Hepatocyte (in vitro differentiated cells): ENCODE results near the gene RPL37A. TPM values are rescaled to one million over a fixed set of nuclear protein-coding genes. Genes with fewer than 3 reads are reported as not detected.

ENCODE experiments used
- DNase-seq: peaks from one replicate; pipeline ENCODE4 v3.0.0-alpha.2; 2016; ENCODE audit warnings: low spot score
- H2AFZ ChIP-seq: fragments of 200-600 bp; sonication (generic); 2 replicates; pipeline ENCODE4 v1.6.0; 2016; ENCODE audit warnings: antibody characterized with exemption, mild to moderate bottlenecking
- H3K27ac ChIP-seq: fragments of 200-600 bp; sonication (generic); 2 replicates; pipeline ENCODE4 v1.5.1; 2016; ENCODE audit warnings: mild to moderate bottlenecking
- H3K27me3 ChIP-seq: fragments of 200-600 bp; sonication (generic); 2 replicates; pipeline ENCODE4 v1.6.1; 2016
- H3K36me3 ChIP-seq: fragments of 200-600 bp; sonication (generic); replicated peaks from 2 replicates; pipeline ENCODE4 v1.5.1; 2016; ENCODE audit warnings: low read depth; ENCODE audit not compliant: insufficient read depth
- H3K4me1 ChIP-seq: fragments of 200-600 bp; sonication (generic); 2 replicates; pipeline ENCODE4 v1.5.1; 2016; ENCODE audit warnings: mild to moderate bottlenecking, moderate library complexity; ENCODE audit not compliant: insufficient read depth
- H3K4me2 ChIP-seq: fragments of 200-600 bp; sonication (generic); 2 replicates; pipeline ENCODE4 v1.6.0; 2016
- H3K4me3 ChIP-seq: fragments of 200-600 bp; sonication (generic); 2 replicates; pipeline ENCODE4 v1.5.1; 2016; ENCODE audit warnings: mild to moderate bottlenecking
- H3K79me2 ChIP-seq: fragments of 200-600 bp; sonication (generic); 2 replicates; pipeline ENCODE4 v1.6.0; 2017; ENCODE audit warnings: mild to moderate bottlenecking
- H3K9me2 ChIP-seq: fragments of 200-600 bp; sonication (generic); replicated peaks from 2 replicates; pipeline ENCODE4 v1.6.0; 2017; ENCODE audit warnings: mild to moderate bottlenecking; ENCODE audit not compliant: insufficient read depth
- H3K9me3 ChIP-seq: fragments of 200-600 bp; sonication (generic); 2 replicates; pipeline ENCODE4 v1.5.1; 2016; ENCODE audit warnings: low read depth, mild to moderate bottlenecking
- H4K20me1 ChIP-seq: fragments of 200-600 bp; sonication (generic); 2 replicates; pipeline ENCODE4 v1.6.0; 2016; ENCODE audit warnings: mild to moderate bottlenecking; ENCODE audit not compliant: insufficient read depth, poor library complexity, severe bottlenecking
- CTCF ChIP-seq: fragments of 200-600 bp; sonication (generic); IDR thresholded peaks from 2 replicates; pipeline ENCODE4 v1.5.1; 2016; ENCODE audit warnings: antibody characterized with exemption, mild to moderate bottlenecking; ENCODE audit not compliant: poor library complexity
- EZH2 ChIP-seq: fragments of 200-600 bp; sonication (generic); IDR thresholded peaks from 2 replicates; pipeline ENCODE4 v1.6.1; 2016; ENCODE audit warnings: antibody characterized with exemption, mild to moderate bottlenecking, borderline replicate concordance
- EZH2phosphoT487 ChIP-seq: fragments of 200-600 bp; sonication (generic); IDR thresholded peaks from one replicate; pipeline ENCODE4 v1.6.1; 2018; ENCODE audit warnings: antibody characterized with exemption, mild to moderate bottlenecking, low read depth, moderate library complexity; ENCODE audit not compliant: unreplicated experiment, severe bottlenecking
- WGBS: methylation state at CpG from one replicate; pipeline ENCODE4 v1.1.6; 2016; ENCODE audit warnings: low lambda C conversion rate; ENCODE audit errors: missing lambda C conversion rate; 5-methylcytosine and 5-hydroxymethylcytosine counted together
- polyA plus RNA-seq: library from polyadenylated mRNA; unstranded; fragments of >200 nt; fragmentation: Nextera tagmentation; extraction: Ambion mirVana; gene quantifications from 2 replicates; pipeline ENCODE4 v1.2.1, GENCODE V29; 2016
- total RNA-seq: library from RNA; depleted of rRNA; stranded (reverse); fragments of >200 nt; gene quantifications from 2 replicates; pipeline ENCODE4 v1.2.3, GENCODE V29; 2014

Gene RPL37A
- total and polyA plus RNA-seq, 2 experiments from 2014 or later: 1,060 to 1,119 TPM

- H3K4me1 ChIP-seq: no peaks in the 10 kb centered on the region
- H3K9me2 ChIP-seq: no peaks in the 10 kb centered on the region
Measured at GRCh38 chr2:216485745-216486144, 12.9 kb upstream of the RPL37A start.

GRCh38 chr2:216486271-216486670 lies 12.4 kb upstream of the RPL37A start:
- no peak overlapping the region for H3K4me3 ChIP-seq
- WGBS: 92% methylated on average over 7 of the region's 7 CpGs
- TF ChIP-seq EZH2phosphoT487 (no peak), CTCF (no peak), EZH2 (no peak)
- H3K27ac ChIP-seq: no peak overlapping the region
- H3K4me2 ChIP-seq: no peak overlapping the region
- H4K20me1 ChIP-seq: no peaks in the 10 kb centered on the region
- H2AFZ ChIP-seq: no peak overlapping the region
- no peaks in the 10 kb centered on the region for H3K79me2 ChIP-seq
- DNase-seq: no peak
- H3K9me3 ChIP-seq: no peaks in the 10 kb centered on the region
- H3K27me3 ChIP-seq: no peaks in the 10 kb centered on the region
- H3K36me3 ChIP-seq: no peaks in the 10 kb centered on the region
- H3K9me2 ChIP-seq: no peaks in the 10 kb centered on the region
- no peaks in the 10 kb centered on the region for H3K4me1 ChIP-seq

More at GRCh38 chr2:216485745-216486144, 12.9 kb upstream of the RPL37A start:
- no peaks in the 10 kb centered on the region for H3K36me3 ChIP-seq
- no peak overlapping the region for H2AFZ ChIP-seq
- no peaks in the 10 kb centered on the region for H3K79me2 ChIP-seq
- H3K27me3 ChIP-seq: no peaks in the 10 kb centered on the region
- TF ChIP-seq CTCF (no peak), EZH2phosphoT487 (no peak), EZH2 (no peak)
- no peak overlapping the region for H3K27ac ChIP-seq
- no peak overlapping the region for H3K4me2 ChIP-seq
- H3K9me3 ChIP-seq: no peaks in the 10 kb centered on the region
- 72% methylated on average over 5 of the region's 5 CpGs for WGBS
- no peak overlapping the region for H3K4me3 ChIP-seq
- DNase-seq: no peak
- no peaks in the 10 kb centered on the region for H4K20me1 ChIP-seq

- no peak overlapping the region for H2AFZ ChIP-seq
- H3K27me3 ChIP-seq: no peaks in the 10 kb centered on the region
- DNase-seq: no peak
- no peak overlapping the region for H3K27ac ChIP-seq
- no peaks in the 10 kb centered on the region for H3K9me2 ChIP-seq
- TF ChIP-seq EZH2 (no peak), CTCF (no peak), EZH2phosphoT487 (no peak)
- H3K4me2 ChIP-seq: no peak overlapping the region
- H3K79me2 ChIP-seq: no peaks in the 10 kb centered on the region
- no peaks in the 10 kb centered on the region for H3K36me3 ChIP-seq
- no peaks in the 10 kb centered on the region for H3K9me3 ChIP-seq
- no peaks in the 10 kb centered on the region for H4K20me1 ChIP-seq
- no peaks in the 10 kb centered on the region for H3K4me1 ChIP-seq
- no peak overlapping the region for H3K4me3 ChIP-seq
- whole genome bisulfite sequencing: 83% methylated on average over 4 of the region's 4 CpGs
Measured at GRCh38 chr2:216486708-216487107, 11.9 kb upstream of the RPL37A start.

GRCh38 chr2:216490061-216490460 lies 8.6 kb upstream of the RPL37A start:
- Histone ChIP-seq H2AFZ (no peak overlapping the region), H3K4me1 (peaks cover 13% of the 10 kb centered on the region), H3K9me2 (no peaks in the 10 kb centered on the region), H3K27me3 (no peaks in the 10 kb centered on the region), H3K36me3 (no peaks in the 10 kb centered on the region), H4K20me1 (no peaks in the 10 kb centered on the region), H3K79me2 (no peaks in the 10 kb centered on the region), H3K9me3 (no peaks in the 10 kb centered on the region), H3K4me3 (no peak overlapping the region), H3K27ac (peak overlapping the region; percentile 34), H3K4me2 (no peak overlapping the region)
- TF ChIP-seq CTCF (no peak), EZH2 (no peak), EZH2phosphoT487 (no peak)
- DNase-seq: no peak
- WGBS: 50% methylated on average over 1 of the region's 1 CpG
